Endothelial cell of umbilical vein (primary cell): ENCODE data around the gene GTF3C5.

ENCODE experiments used
- POLR2AphosphoS5 ChIP-seq: IDR thresholded peaks from 2 replicates; pipeline ENCODE4 v1.6.1; 2012; ENCODE audit warnings: low read depth, mild to moderate bottlenecking, control low read depth, low read length, moderate library complexity; ENCODE audit not compliant: insufficient read depth
- TF ChIP-seq, protein P1 (sequence below), 2 donors: IDR thresholded peaks; 1 replicate in 1 of 2; 2 replicates in 1 of 2; pipeline ENCODE4 v1.5.1; 2011; ENCODE audit warnings: low read length in 2 of 2, mild to moderate bottlenecking in 2 of 2, moderate library complexity in 2 of 2, control low read depth in 1 of 2, inconsistent platforms in 1 of 2, low read depth in 1 of 2; ENCODE audit not compliant: insufficient read depth in 1 of 2; ENCODE audit errors: extremely low read depth in 1 of 2

GRCh38 chr9:133067006-133067405 is 36.2 kb downstream of the GTF3C5 start:
- no peak for TF ChIP-seq POLR2AphosphoS5
- TF ChIP-seq, protein P1, sequence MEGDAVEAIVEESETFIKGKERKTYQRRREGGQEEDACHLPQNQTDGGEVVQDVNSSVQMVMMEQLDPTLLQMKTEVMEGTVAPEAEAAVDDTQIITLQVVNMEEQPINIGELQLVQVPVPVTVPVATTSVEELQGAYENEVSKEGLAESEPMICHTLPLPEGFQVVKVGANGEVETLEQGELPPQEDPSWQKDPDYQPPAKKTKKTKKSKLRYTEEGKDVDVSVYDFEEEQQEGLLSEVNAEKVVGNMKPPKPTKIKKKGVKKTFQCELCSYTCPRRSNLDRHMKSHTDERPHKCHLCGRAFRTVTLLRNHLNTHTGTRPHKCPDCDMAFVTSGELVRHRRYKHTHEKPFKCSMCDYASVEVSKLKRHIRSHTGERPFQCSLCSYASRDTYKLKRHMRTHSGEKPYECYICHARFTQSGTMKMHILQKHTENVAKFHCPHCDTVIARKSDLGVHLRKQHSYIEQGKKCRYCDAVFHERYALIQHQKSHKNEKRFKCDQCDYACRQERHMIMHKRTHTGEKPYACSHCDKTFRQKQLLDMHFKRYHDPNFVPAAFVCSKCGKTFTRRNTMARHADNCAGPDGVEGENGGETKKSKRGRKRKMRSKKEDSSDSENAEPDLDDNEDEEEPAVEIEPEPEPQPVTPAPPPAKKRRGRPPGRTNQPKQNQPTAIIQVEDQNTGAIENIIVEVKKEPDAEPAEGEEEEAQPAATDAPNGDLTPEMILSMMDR (IDR thresholded peaks at IDR 0.05; ENCODE audit: extremely low read depth in 1 of 2, insufficient read depth in 1 of 2, low read depth in 1 of 2, low read length in 2 of 2) = no peak
